Right lobe of liver (tissue), 6 donors: ENCODE results near the gene LURAP1L. TPM values are rescaled to one million over a fixed set of nuclear protein-coding genes. Genes with fewer than 3 reads are reported as not detected.

Experiments
- ATAC-seq, 4 donors: fragments of 200-7000 bp; cut with Tn5 transposase; one replicate each; pipeline ENCODE4 v1.9.1; 2020; ENCODE audit warnings: mild to moderate bottlenecking in 4 of 4, moderate library complexity in 4 of 4
- DNase-seq, 3 donors: peaks; one replicate each; pipeline ENCODE4 v3.0.0-alpha.2; 2020
- H3K27ac ChIP-seq, 3 donors: fragments of 200-600 bp; one replicate each; pipeline ENCODE4 v1.8.0; 2022
- H3K27me3 ChIP-seq, 2 donors: fragments of 200-600 bp; one replicate each; pipeline ENCODE4 v1.8.0; 2022
- H3K36me3 ChIP-seq, 4 donors: fragments of 200-600 bp; sonication (generic) in 1 of 4; one replicate each; pipeline versions ENCODE4 v1.5.1 to v1.8.0; 2017 to 2022; ENCODE audit warnings: control low read depth in 1 of 4
- H3K4me1 ChIP-seq, 4 donors: fragments of 200-600 bp; sonication (generic) in 1 of 4; one replicate each; pipeline versions ENCODE4 v1.5.1 to v1.8.0; 2017 to 2022; ENCODE audit warnings: control low read depth in 1 of 4
- H3K4me3 ChIP-seq, 3 donors: fragments of 200-600 bp; one replicate each; pipeline ENCODE4 v1.8.0; 2022
- H3K9me3 ChIP-seq, 4 donors: fragments of 200-600 bp; sonication (generic) in 1 of 4; one replicate each; pipeline versions ENCODE4 v1.5.1 to v1.8.0; 2017 to 2022; ENCODE audit warnings: control low read depth in 1 of 4
- POLR2A ChIP-seq: fragments of 450-650 bp; IDR thresholded peaks from one replicate; pipeline ENCODE4 v1.6.1; 2017; ENCODE audit warnings: antibody characterized with exemption, mild to moderate bottlenecking
- WGBS: methylation state at CpG from one replicate; pipeline ENCODE4 v1.1.6; 2018; ENCODE audit warnings: low coverage, low lambda C conversion rate; ENCODE audit not compliant: insufficient coverage; ENCODE audit errors: missing lambda C conversion rate; 5-methylcytosine and 5-hydroxymethylcytosine counted together
- intact Hi-C, 2 donors: fragments of 100-400 bp; cut with DNase I; formaldehyde crosslinking; loops; one replicate each; pipeline versions ENCODE4 v1.11.2 to v1.14.1; 2022
- total RNA-seq, 6 experiments: library from RNA; depleted of rRNA in 2 of 6; stranded (reverse); fragments of >200 nt in 2 of 6; fragmentation: NEBNext Ultra II Directional in 3 of 6; extraction: Animal tissue kit (Norgen Biotek cat#: 25700) in 3 of 6; gene quantifications; one replicate each; pipeline versions ENCODE4 v1.1.0 to v1.2.4, GENCODE V29; 2016 to 2023
- TF ChIP-seq, protein P1 (sequence below), 4 donors: fragments of 200-600 bp in 3 of 4; fragments of 450-650 bp in 1 of 4; IDR thresholded peaks; one replicate each; pipeline versions ENCODE4 v1.5.1 to v1.8.0; 2016 to 2022; ENCODE audit warnings: antibody characterized with exemption in 4 of 4, mild to moderate bottlenecking in 2 of 4
- donor health status: DM: no; HTN: yes; CAD: no.
- donor health status: DM: no; HTN: no; CAD: no.
- donor health status: DM: no; HTN: no; CAD: no.
- donor health status: DM: no; HTN: yes; CAD: no.
- donor health status: DM: no; HTN: yes; CAD: no.

The LURAP1L gene
- total RNA-seq, 6 experiments from 2014 or later = 9.6 to 38.0 (median 18.8) TPM

DNA sequence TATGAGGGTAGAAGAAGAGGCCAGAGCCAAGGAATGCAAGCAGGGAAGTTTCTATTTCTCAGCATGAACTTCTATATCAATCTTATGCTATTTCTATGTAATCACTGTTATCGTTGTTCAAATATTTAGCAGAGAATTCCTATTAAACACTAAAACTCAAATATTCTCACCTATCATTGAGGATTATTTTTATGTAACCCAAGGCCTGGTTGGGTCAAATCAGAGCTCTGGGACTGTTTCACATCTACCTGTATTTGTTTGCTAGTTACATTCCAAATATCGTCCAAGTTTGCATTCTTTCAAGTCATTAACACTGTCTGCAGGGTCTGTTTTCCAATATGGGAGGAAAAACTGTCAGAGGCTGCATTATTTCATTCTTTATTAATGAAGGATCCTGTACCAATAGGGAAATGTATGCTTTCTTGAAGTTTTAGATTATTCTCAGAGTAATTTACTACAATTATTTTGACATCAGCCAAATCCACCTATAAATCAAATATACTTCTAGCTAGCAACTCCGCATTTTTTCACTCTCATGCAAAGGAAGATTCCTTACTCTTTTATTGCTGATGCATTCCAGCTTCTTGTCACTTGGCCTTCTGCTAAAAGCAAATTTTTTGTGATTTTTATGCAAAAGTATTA is 52.2 kb downstream of the LURAP1L start:
- Histone ChIP-seq H3K9me3 (no peaks in the 10 kb centered on the region), H3K4me1 (no peaks in the 10 kb centered on the region), H3K36me3 (no peaks in the 10 kb centered on the region), H3K27me3 (no peaks in the 10 kb centered on the region), H3K27ac (no peak overlapping the region), H3K4me3 (no peak overlapping the region)
- no peak for DNase-seq
- ATAC-seq = no peak
- TF ChIP-seq, protein P1, sequence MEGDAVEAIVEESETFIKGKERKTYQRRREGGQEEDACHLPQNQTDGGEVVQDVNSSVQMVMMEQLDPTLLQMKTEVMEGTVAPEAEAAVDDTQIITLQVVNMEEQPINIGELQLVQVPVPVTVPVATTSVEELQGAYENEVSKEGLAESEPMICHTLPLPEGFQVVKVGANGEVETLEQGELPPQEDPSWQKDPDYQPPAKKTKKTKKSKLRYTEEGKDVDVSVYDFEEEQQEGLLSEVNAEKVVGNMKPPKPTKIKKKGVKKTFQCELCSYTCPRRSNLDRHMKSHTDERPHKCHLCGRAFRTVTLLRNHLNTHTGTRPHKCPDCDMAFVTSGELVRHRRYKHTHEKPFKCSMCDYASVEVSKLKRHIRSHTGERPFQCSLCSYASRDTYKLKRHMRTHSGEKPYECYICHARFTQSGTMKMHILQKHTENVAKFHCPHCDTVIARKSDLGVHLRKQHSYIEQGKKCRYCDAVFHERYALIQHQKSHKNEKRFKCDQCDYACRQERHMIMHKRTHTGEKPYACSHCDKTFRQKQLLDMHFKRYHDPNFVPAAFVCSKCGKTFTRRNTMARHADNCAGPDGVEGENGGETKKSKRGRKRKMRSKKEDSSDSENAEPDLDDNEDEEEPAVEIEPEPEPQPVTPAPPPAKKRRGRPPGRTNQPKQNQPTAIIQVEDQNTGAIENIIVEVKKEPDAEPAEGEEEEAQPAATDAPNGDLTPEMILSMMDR (IDR thresholded peaks at IDR 0.05) = no peak
- TF ChIP-seq POLR2A = no peak
- 68% methylated on average over 3 of the region's 3 CpGs for WGBS
- intact Hi-C loops = no loop called here

DNA sequence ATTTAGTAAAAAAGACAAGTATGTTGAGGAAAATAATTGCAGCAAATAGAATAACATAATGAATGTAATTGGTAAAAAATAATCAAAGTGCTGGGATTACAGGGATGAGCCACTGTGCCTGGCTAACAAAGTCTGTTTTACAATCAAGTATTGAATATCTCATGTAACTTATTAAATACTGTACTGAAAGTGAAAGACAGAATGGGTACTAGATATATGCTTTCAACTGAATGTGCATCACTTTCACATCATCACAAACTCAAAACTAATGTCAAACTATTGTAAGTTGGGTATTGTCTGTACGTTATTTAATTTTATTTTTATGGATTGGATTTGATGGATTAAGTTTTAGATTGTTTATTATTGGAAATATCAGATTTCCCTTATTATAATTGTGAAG is 58.9 kb downstream of the LURAP1L start:
- H3K4me1 ChIP-seq = no peaks in the 10 kb centered on the region
- H3K27me3 ChIP-seq = no peaks in the 10 kb centered on the region
- intact Hi-C loops = no loop called here
- H3K4me3 ChIP-seq = no peak overlapping the region
- DNase-seq (no peak), ATAC-seq (no peak)
- H3K27ac ChIP-seq = no peak overlapping the region
- no peaks in the 10 kb centered on the region for H3K36me3 ChIP-seq
- H3K9me3 ChIP-seq = no peaks in the 10 kb centered on the region
- TF ChIP-seq, protein P1 (IDR thresholded peaks at IDR 0.05) = no peak
- TF ChIP-seq POLR2A = no peak
- 42% methylated on average over 1 of the region's 1 CpG for WGBS

DNA sequence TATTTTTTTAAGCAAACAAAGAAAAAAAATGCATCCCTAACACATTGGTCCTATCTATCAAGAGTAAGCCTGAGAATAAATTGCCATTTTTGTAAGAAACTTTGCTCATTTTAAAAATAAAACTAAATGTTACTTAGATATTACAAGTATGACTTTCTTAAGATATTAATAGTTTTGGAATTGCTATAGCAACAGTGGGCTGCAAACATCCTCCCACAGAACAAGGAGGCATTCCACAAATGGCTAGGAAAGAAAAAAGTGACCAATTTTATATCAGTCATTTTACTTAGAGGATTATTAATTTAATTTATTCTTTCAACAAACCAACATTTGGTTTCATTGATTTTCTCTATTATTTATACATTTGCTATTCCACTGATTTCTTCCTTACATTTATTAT is 63.7 kb downstream of the LURAP1L start:
- Histone ChIP-seq H3K4me3 (no peak overlapping the region), H3K27me3 (no peaks in the 10 kb centered on the region), H3K27ac (no peak overlapping the region), H3K9me3 (no peaks in the 10 kb centered on the region), H3K36me3 (no peaks in the 10 kb centered on the region), H3K4me1 (no peaks in the 10 kb centered on the region)
- ATAC-seq (no peak), DNase-seq (no peak)
- intact Hi-C loops = no loop called here
- TF ChIP-seq POLR2A = no peak
- TF ChIP-seq, protein P1 (IDR thresholded peaks at IDR 0.05) = no peak

DNA sequence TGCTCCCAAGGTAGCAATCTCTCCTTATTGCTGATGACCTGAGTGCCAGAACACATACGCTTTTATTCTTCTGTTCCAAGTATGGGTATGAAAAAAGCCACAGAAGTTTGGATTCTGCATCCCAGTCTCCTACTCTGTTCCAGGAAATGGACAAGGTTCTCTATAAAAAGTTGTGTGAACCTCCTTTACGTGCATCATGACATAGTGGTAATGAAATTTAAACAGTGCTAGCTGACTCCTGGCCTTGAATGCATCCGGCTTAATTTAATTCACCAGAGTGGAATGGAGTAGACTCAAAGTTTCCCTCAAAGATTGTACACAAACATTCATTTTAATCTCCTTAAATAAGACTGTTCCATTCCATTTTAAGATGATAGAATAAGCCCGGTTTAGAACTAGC is 68.9 kb downstream of the LURAP1L start:
- no peak overlapping the region for H3K4me3 ChIP-seq
- no peaks in the 10 kb centered on the region for H3K36me3 ChIP-seq
- no peak for TF ChIP-seq POLR2A
- TF ChIP-seq, protein P1 (IDR thresholded peaks at IDR 0.05) = no peak
- no peak overlapping the region for H3K27ac ChIP-seq
- intact Hi-C loops = no loop called here
- DNase-seq (no peak), ATAC-seq (no peak)
- no peaks in the 10 kb centered on the region for H3K9me3 ChIP-seq
- H3K4me1 ChIP-seq = no peaks in the 10 kb centered on the region
- WGBS = 91% methylated on average over 4 of the region's 4 CpGs
- no peaks in the 10 kb centered on the region for H3K27me3 ChIP-seq

DNA sequence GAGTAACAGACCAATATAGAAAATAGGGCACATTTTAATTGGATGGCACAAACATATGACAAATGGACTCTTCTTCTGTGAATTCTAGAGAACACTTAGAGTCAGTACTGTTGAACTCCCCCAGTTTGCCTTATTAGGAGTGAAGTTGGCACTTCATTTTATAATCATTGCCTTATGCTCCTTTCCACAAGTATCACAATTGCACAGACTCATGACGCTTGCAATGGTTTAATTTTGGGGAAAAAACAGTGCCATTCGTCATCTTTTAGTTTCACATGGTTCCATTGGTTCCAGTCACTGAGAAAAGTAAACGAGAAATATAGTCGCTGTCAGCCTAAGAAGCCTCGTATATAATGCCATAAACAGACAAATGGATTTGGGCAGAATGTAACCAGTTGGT is 71.2 kb downstream of the LURAP1L start:
- 75% methylated on average over 5 of the region's 5 CpGs for WGBS
- Histone ChIP-seq H3K4me1 (no peaks in the 10 kb centered on the region), H3K36me3 (no peaks in the 10 kb centered on the region), H3K4me3 (no peak overlapping the region), H3K27ac (no peak overlapping the region), H3K27me3 (no peaks in the 10 kb centered on the region), H3K9me3 (no peaks in the 10 kb centered on the region)
- ATAC-seq = no peak
- no peak for TF ChIP-seq POLR2A
- TF ChIP-seq, protein P1 (IDR thresholded peaks at IDR 0.05) = no peak
- intact Hi-C loops = no loop called here
- no peak for DNase-seq
